ENCODE measurements around the gene LDHAL6B.

Gene LDHAL6B

GRCh38 chr15:59255680-59256336, 49.2 kb downstream of the LDHAL6B start:
- DNase-seq, result no peak

DNA sequence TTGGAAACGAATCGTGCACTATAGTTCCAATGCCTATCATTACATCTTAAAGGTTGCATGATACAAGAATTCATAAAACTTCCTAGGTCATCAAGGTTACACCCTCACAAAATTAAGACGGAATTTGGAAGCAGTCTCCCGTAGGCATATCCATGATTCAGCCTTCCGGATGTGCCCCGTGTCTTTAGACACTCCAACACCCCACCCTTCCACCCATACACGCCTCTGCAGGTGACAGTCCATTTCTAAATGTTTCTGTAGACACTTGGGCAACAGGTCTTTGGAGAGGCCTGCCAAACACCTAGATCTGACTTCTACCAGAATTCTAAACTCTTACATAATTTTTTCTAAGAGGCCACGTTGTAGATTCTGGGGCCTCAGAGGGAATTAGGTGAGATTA, 49.8 kb downstream of the LDHAL6B start:
- DNase-seq, result no peak

- DNase-seq, result no peak
Observed at GRCh38 chr15:59257140-59257539, 50.5 kb downstream of the LDHAL6B start.
